ENCODE results near the gene ERAL1.
A peak's percentile ranks its signal among the peaks of the same experiment; 100 is the strongest.
"Not testable (repeated sequence)": the region's sequence is repeated elsewhere in the genome, so short reads cannot be mapped to it uniquely, and the experiment has no call there.

Gene ERAL1

DNA sequence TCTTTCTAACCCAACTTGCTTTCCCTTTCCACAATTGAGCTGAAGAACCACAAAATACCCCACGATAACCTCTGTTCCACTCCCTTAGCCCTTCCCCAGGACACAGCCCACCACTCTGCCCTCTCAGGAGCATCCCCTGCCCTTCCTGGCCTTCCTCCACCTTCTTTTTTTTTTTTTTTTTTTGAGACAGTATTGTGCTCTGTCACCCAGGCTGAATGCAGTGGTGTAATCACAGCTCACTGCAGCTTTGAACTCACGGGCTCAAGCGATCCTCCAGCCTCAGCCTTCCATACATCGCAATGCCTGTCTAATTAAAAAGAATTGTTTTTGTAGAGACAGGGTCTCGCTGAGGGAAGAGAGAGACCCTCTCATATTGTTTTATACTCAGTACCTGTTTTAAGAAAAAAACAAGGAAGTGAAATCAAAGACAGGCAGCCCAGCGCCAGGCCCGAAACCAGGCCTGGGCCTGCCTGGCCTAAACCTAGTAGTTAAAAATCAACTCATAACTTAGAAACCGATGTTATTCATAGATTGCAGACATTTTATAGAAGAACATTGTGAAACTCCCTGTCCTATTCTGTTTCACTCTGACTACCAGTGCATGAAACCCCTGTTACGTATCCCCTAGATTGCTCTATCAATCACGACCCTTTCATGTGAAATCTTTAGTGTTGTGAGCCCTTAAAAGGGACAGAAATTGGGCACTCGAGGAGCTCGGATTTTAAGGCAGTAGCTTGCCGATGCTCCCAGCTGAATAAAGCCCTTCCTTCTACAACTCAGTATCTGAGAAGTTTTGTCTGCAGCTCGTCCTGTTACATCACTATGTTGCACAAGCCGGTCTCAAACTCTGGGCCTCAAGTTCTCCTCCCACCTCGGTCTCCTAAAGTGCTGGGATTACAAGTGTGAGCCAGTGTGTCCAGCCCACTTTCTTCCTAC lies 38.7 kb downstream of the ERAL1 start:
- H3K4me3 ChIP-seq (ENCODE audit: low read depth in 1 of 2, low read length in 2 of 2); H3K9me3 ChIP-seq (ENCODE audit: control insufficient read depth in 1 of 2, low read length in 2 of 2); H3K27me3 ChIP-seq (ENCODE audit: low read depth, low read length); H3K36me3 ChIP-seq (ENCODE audit: control insufficient read depth in 1 of 2, insufficient read depth in 2 of 2, low read length in 2 of 2): not testable (repeated sequence)
- peaks cover 7 to 25% of the 10 kb centered on the region in 2 donors for H3K4me1 ChIP-seq (ENCODE audit: control insufficient read depth in 1 of 2, insufficient read depth in 2 of 2, low read length in 2 of 2)
- H3K27ac ChIP-seq (ENCODE audit: low read length), result peak overlapping the region; percentile 72

DNA sequence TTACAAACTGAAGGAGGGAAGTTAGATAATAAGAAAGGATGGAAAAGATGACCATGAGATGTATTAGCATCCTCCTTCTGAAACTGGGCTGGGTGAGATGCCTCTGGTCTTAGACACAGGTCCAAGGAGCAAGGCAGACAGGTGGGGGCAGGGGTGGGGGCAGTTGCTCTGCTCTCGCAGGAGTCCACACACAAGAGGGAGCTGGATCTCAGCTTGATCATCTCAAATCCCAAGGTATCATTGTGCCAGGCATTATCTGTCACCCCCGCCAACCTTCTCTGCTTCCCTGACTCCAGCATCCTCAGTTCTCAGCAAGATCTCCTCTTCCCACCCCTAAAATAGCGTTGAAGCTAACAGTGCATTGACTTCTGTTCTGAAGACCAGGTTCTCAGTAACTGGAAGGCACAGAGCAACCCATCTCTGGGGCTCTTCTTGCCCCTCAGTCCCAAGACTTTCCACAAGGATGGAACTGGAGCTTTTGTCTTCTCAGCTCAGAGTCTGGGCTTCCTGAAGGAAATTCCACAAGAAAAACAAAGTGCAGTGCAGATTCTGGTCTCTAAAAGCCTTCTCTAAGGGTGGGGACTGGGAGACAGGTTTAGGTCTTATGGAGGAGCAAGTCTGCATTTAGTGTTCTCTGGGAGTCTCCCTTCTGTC lies 41.1 kb downstream of the ERAL1 start:
- no peaks in the 10 kb centered on the region for H3K9me3 ChIP-seq (ENCODE audit: control insufficient read depth in 1 of 2, low read length in 2 of 2)
- H3K36me3 ChIP-seq (ENCODE audit: control insufficient read depth in 1 of 2, insufficient read depth in 2 of 2, low read length in 2 of 2), result peaks cover 0 to 6% of the 10 kb centered on the region in 2 donors
- H3K4me3 ChIP-seq (ENCODE audit: low read depth in 1 of 2, low read length in 2 of 2), result peak overlapping the region; percentile 71 to 90
- peak overlapping the region; percentile 87 for H3K27ac ChIP-seq (ENCODE audit: low read length)
- no peaks in the 10 kb centered on the region for H3K27me3 ChIP-seq (ENCODE audit: low read depth, low read length)
- H3K4me1 ChIP-seq (ENCODE audit: control insufficient read depth in 1 of 2, insufficient read depth in 2 of 2, low read length in 2 of 2), result peaks cover 7 to 25% of the 10 kb centered on the region in 2 donors

- Histone ChIP-seq H3K36me3 (ENCODE audit: control insufficient read depth in 1 of 2, insufficient read depth in 2 of 2, low read length in 2 of 2) (peaks cover 0 to 5% of the 10 kb centered on the region in 2 donors), H3K9me3 (ENCODE audit: control insufficient read depth in 1 of 2, low read length in 2 of 2) (no peaks in the 10 kb centered on the region), H3K4me3 (ENCODE audit: low read depth in 1 of 2, low read length in 2 of 2) (peak overlapping the region; percentile 71 to 90), H3K27ac (ENCODE audit: low read length) (peak overlapping the region; percentile 87), H3K4me1 (ENCODE audit: control insufficient read depth in 1 of 2, insufficient read depth in 2 of 2, low read length in 2 of 2) (peaks cover 7 to 25% of the 10 kb centered on the region in 2 donors), H3K27me3 (ENCODE audit: low read depth, low read length) (no peaks in the 10 kb centered on the region)
Observed at GRCh38 chr17:28896491-28896883, 41.7 kb downstream of the ERAL1 start.

- no peaks in the 10 kb centered on the region for H3K9me3 ChIP-seq (ENCODE audit: control insufficient read depth in 1 of 2, low read length in 2 of 2)
- no peaks in the 10 kb centered on the region for H3K36me3 ChIP-seq (ENCODE audit: control insufficient read depth in 1 of 2, insufficient read depth in 2 of 2, low read length in 2 of 2)
- no peaks in the 10 kb centered on the region for H3K27me3 ChIP-seq (ENCODE audit: low read depth, low read length)
- H3K4me3 ChIP-seq (ENCODE audit: low read depth in 1 of 2, low read length in 2 of 2), result peak within 1 kb of the TSS; percentile 71 to 90
- H3K27ac ChIP-seq (ENCODE audit: low read length), result peak within 1 kb of the TSS; percentile 87
- H3K4me1 ChIP-seq (ENCODE audit: control insufficient read depth in 1 of 2, insufficient read depth in 2 of 2, low read length in 2 of 2), result peaks cover 12 to 28% of the 10 kb centered on the region in 2 donors
Observed at GRCh38 chr17:28896884-28897768, 42.3 kb downstream of the ERAL1 start, which contains the start of gene FLOT2. TSS of gene FLOT2 (minus strand) at chr17:28897733. CDS start at chr17:28897574, 159 bp downstream.

DNA sequence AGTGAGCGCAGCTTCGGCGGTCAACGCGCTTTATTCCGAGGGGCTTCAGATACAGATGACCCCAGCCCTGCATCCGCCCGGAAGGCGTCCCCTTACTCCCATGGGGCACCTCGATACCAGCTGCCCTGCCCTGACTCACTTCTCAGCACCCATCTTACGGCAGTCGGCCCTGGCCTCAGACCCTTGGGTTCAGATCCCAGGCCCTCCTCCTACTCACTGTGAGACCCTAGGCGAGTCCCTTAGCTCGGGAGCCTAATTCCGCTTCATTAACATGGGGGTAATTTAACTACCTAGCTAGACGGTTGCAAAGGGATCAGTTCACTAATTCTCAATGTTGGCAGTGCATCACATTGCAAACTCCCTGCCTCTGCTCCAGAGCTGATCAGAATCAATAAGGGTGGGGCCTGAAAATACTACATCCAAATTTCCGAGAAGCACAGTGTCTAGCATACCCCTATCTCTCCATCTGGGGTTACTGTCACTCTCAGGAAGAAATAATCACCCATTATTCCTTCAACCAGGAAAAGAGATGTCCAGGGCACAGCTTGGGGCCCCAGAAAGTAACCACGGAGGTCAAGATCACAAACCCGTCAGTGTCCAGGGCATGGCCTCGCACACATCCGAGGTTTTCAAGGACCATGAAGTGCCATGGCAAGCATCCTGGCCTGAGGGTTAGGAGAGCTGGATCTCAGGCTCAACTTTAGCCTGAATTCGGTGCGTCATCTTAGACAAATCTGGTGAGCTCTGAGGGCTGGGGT lies 43.1 kb downstream of the ERAL1 start:
- Histone ChIP-seq H3K9me3 (ENCODE audit: control insufficient read depth in 1 of 2, low read length in 2 of 2) (no peaks in the 10 kb centered on the region), H3K27ac (ENCODE audit: low read length) (peak overlapping the region; percentile 87), H3K36me3 (ENCODE audit: control insufficient read depth in 1 of 2, insufficient read depth in 2 of 2, low read length in 2 of 2) (no peaks in the 10 kb centered on the region), H3K27me3 (ENCODE audit: low read depth, low read length) (no peaks in the 10 kb centered on the region), H3K4me3 (ENCODE audit: low read depth in 1 of 2, low read length in 2 of 2) (peak overlapping the region; percentile 71 to 90), H3K4me1 (ENCODE audit: control insufficient read depth in 1 of 2, insufficient read depth in 2 of 2, low read length in 2 of 2) (peaks cover 12 to 28% of the 10 kb centered on the region in 2 donors)

DNA sequence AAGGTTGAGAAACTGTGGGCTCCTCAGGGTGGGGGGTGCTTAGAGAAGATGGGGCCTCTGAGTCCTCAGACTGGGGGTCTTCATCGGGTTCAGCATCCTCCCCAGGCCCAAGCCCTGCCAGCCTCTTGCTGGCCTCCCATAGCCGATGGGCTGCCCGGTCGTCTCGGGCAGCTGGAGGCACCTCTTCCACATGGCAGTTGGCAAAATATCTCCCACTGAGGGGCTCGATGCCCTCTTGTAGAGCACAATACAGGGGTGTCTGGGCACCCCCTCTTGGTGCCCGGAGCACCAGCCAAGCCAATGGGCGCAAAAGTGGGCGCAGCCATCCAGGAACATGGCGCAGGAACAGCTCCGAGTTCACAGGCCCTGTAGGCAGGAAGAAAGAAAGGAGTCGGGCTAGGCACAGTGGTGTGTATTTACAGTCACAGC lies 43.7 kb downstream of the ERAL1 start:
- Histone ChIP-seq H3K4me1 (ENCODE audit: control insufficient read depth in 1 of 2, insufficient read depth in 2 of 2, low read length in 2 of 2) (peaks cover 16 to 33% of the 10 kb centered on the region in 2 donors), H3K4me3 (ENCODE audit: low read depth in 1 of 2, low read length in 2 of 2) (no peak overlapping the region), H3K9me3 (ENCODE audit: control insufficient read depth in 1 of 2, low read length in 2 of 2) (no peaks in the 10 kb centered on the region), H3K27me3 (ENCODE audit: low read depth, low read length) (no peaks in the 10 kb centered on the region), H3K27ac (ENCODE audit: low read length) (peak overlapping the region; percentile 87), H3K36me3 (ENCODE audit: control insufficient read depth in 1 of 2, insufficient read depth in 2 of 2, low read length in 2 of 2) (no peaks in the 10 kb centered on the region)

- Histone ChIP-seq H3K4me1 (ENCODE audit: control insufficient read depth in 1 of 2, insufficient read depth in 2 of 2, low read length in 2 of 2) (peaks cover 16 to 33% of the 10 kb centered on the region in 2 donors), H3K27me3 (ENCODE audit: low read depth, low read length) (no peaks in the 10 kb centered on the region), H3K27ac (ENCODE audit: low read length) (no peak overlapping the region)
Observed at GRCh38 chr17:28899212-28899815, 44.5 kb downstream of the ERAL1 start.

GRCh38 chr17:28900986-28901726 lies 46.3 kb downstream of the ERAL1 start:
- no peak overlapping the region for H3K27ac ChIP-seq (ENCODE audit: low read length)
- H3K4me1 ChIP-seq (ENCODE audit: control insufficient read depth in 1 of 2, insufficient read depth in 2 of 2, low read length in 2 of 2), result peaks cover 12 to 26% of the 10 kb centered on the region in 2 donors
- H3K36me3 ChIP-seq (ENCODE audit: control insufficient read depth in 1 of 2, insufficient read depth in 2 of 2, low read length in 2 of 2), result peaks cover 0 to 5% of the 10 kb centered on the region in 2 donors

More at GRCh38 chr17:28899212-28899815, 44.5 kb downstream of the ERAL1 start:
- Histone ChIP-seq H3K9me3 (ENCODE audit: control insufficient read depth in 1 of 2, low read length in 2 of 2) (no peaks in the 10 kb centered on the region), H3K36me3 (ENCODE audit: control insufficient read depth in 1 of 2, insufficient read depth in 2 of 2, low read length in 2 of 2) (no peaks in the 10 kb centered on the region), H3K4me3 (ENCODE audit: low read depth in 1 of 2, low read length in 2 of 2) (no peak overlapping the region)

DNA sequence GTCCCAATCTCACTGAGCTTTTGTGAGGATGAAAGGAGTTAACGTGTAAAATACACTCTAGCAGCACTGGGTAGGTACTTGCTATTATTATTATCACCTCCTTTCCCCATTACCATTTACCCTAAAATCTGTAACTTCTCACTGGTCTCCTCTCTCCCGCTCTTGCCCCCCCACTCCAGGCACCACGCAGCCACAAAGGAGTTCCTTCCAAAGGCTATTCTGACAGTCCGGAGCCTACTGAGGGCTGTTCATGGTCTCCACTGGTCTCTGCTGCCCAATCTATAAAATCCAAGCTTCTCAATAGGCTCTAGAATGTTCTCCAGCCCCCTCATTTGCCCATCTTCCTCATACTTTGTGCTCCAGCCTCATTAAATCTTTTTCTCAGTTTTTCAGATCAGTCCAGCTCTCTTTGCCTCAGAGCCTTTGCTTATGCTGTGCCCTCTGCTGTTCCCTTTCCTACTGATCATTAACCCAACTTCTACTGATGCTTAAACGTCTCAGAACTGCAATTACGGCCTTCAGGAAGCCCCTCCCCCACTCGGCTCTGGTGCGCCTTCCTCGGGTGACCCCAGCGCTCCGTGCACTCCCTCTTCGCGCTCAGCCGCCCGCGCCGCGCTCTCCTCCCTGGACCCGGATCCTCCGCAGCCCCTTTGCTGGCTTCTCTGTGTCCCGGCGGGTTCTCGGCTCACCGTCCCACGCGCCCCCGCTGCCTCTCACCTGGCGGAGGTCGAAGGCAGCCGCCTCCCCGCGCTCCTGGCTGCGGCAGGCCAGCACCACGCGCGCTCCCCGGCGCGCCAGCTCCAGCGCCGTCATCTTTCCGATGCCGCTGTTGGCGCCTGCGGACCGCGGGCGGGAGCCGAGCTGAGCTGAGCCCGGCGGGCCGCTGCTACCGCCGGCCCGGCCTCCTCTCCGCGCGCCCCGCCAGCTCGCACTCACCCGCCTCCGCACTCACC lies 47.3 kb downstream of the ERAL1 start:
- H3K4me3 ChIP-seq (ENCODE audit: low read depth in 1 of 2, low read length in 2 of 2), result peak overlapping the region; percentile 66 to 75
- no peaks in the 10 kb centered on the region for H3K27me3 ChIP-seq (ENCODE audit: low read depth, low read length)
- peaks cover 7 to 14% of the 10 kb centered on the region in 2 donors for H3K36me3 ChIP-seq (ENCODE audit: control insufficient read depth in 1 of 2, insufficient read depth in 2 of 2, low read length in 2 of 2)
- H3K27ac ChIP-seq (ENCODE audit: low read length), result peak overlapping the region; percentile 49
- no peaks in the 10 kb centered on the region for H3K9me3 ChIP-seq (ENCODE audit: control insufficient read depth in 1 of 2, low read length in 2 of 2)
- peaks cover 9 to 29% of the 10 kb centered on the region in 2 donors for H3K4me1 ChIP-seq (ENCODE audit: control insufficient read depth in 1 of 2, insufficient read depth in 2 of 2, low read length in 2 of 2)

More at GRCh38 chr17:28900986-28901726, 46.3 kb downstream of the ERAL1 start:
- Histone ChIP-seq H3K27me3 (ENCODE audit: low read depth, low read length) (no peaks in the 10 kb centered on the region), H3K4me3 (ENCODE audit: low read depth in 1 of 2, low read length in 2 of 2) (no peak overlapping the region), H3K9me3 (ENCODE audit: control insufficient read depth in 1 of 2, low read length in 2 of 2) (no peaks in the 10 kb centered on the region)
